Gastrocnemius medialis (tissue), 4 donors: ENCODE results near the gene CYP39A1. TPM values are rescaled to one million over a fixed set of nuclear protein-coding genes. Genes with fewer than 3 reads are reported as not detected.

Experiments
- ATAC-seq, 2 donors: fragments of 150-250 bp; one replicate each; pipeline ENCODE4 v1.9.1; 2016
- DNase-seq, 2 donors: peaks; one replicate each; pipeline ENCODE4 v3.0.0-alpha.2; 2019
- H3K27ac ChIP-seq, 4 donors: fragments of 200-600 bp; sonication (generic); 1 replicate in 1 of 4; 2 replicates in 3 of 4; pipeline ENCODE4 v1.5.1; 2016 to 2018; ENCODE audit warnings: mild to moderate bottlenecking in 2 of 4, moderate library complexity in 1 of 4
- H3K27me3 ChIP-seq, 3 donors: fragments of 200-600 bp; sonication (generic) in 2 of 3; 1 replicate in 1 of 3; 2 replicates in 2 of 3; pipeline versions ENCODE4 v1.5.1 to v1.6.0; 2016 to 2019; ENCODE audit warnings: mild to moderate bottlenecking in 1 of 3, moderate library complexity in 1 of 3
- H3K36me3 ChIP-seq, 2 donors: fragments of 200-600 bp; sonication (generic) in 1 of 2; one replicate each; pipeline ENCODE4 v1.5.1; 2017 to 2018
- H3K4me1 ChIP-seq, 2 donors: fragments of 200-600 bp; sonication (generic) in 1 of 2; one replicate each; pipeline ENCODE4 v1.5.1; 2016 to 2017; ENCODE audit warnings: mild to moderate bottlenecking in 2 of 2
- H3K4me3 ChIP-seq, 4 donors: fragments of 200-600 bp; sonication (generic) in 3 of 4; 1 replicate in 1 of 4; 2 replicates in 3 of 4; pipeline ENCODE4 v1.5.1; 2016 to 2019; ENCODE audit warnings: mild to moderate bottlenecking in 2 of 4
- H3K9me3 ChIP-seq, 3 donors: fragments of 200-600 bp; sonication (generic) in 2 of 3; 1 replicate in 1 of 3; 2 replicates in 2 of 3; pipeline ENCODE4 v1.5.1; 2016 to 2019
- POLR2A ChIP-seq, 2 donors: fragments of 450-650 bp; IDR thresholded peaks; one replicate each; pipeline ENCODE4 v1.6.1; 2017; ENCODE audit warnings: antibody characterized with exemption in 2 of 2, mild to moderate bottlenecking in 2 of 2, moderate library complexity in 2 of 2
- in situ Hi-C, 4 donors: fragments of 200-750 bp; cut with MboI; loops; one replicate each; pipeline versions ENCODE4 v1.15.0 to v1.8.0; 2017; ENCODE audit warnings: low sequenced_read_pairs in 4 of 4
- intact Hi-C: fragments of 100-400 bp; cut with DNase I; formaldehyde crosslinking; loops from one replicate; pipeline ENCODE4 v1.15.1; 2023; ENCODE audit warnings: low total_unique reads
- total RNA-seq, 4 donors: library from RNA; depleted of rRNA; stranded (reverse); fragments of >200 nt; gene quantifications; one replicate each; pipeline versions ENCODE4 v1.1.0 to v1.2.3, GENCODE V29; 2016
- TF ChIP-seq, protein P1 (sequence below), 5 experiments: fragments of 450-650 bp in 3 of 5; fragments of 200-600 bp in 2 of 5; sonication (generic) in 2 of 5; IDR thresholded peaks in 4 of 5; conservative IDR thresholded peaks in 1 of 5; 1 replicate in 4 of 5; 2 replicates in 1 of 5; pipeline ENCODE4 v1.5.1; 2016 to 2019; ENCODE audit warnings: antibody characterized with exemption in 5 of 5, mild to moderate bottlenecking in 3 of 5, moderate library complexity in 3 of 5

Gene CYP39A1
- total RNA-seq, 4 donors from 2014 or later = 0.24 to 3.8 (median 1.0) TPM

DNA sequence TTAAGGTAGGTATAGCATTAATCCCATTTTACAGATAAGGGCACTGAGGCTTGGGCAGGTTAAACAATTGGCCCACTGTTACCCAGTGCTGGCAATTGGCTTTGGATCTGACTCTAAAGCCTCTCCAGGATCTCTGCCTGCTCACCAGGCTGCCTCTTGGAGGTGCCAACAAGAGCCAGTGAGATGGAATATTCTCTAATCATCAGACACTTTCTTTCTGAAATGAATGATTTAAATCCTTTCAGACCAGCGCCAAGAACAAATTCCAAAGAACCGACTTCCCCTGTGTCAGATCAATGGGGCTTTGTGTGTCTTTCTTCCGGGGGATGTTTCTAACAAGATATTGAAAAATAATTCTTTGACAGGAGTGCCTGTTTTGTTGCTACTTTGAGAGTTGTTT, 23.6 kb downstream of the CYP39A1 start:
- ATAC-seq = no peak
- intact Hi-C loops (loop anchor here (10.0 kb wide), 1 partner anchor 134 kb away; the partner anchor contains the start of gene RCAN2), in situ Hi-C loops (loop anchor here in 3 of 4 donors (5.0 to 25.0 kb wide), 4 partner anchors 204 to 567 kb away; no protein-coding TSS in a partner anchor)
- no peak overlapping the region for H3K4me3 ChIP-seq
- no peaks in the 10 kb centered on the region for H3K9me3 ChIP-seq
- H3K36me3 ChIP-seq = no peaks in the 10 kb centered on the region
- H3K4me1 ChIP-seq = peaks cover 6% of the 10 kb centered on the region in 2 donors
- no peaks in the 10 kb centered on the region for H3K27me3 ChIP-seq
- H3K27ac ChIP-seq = no peak overlapping the region
- TF ChIP-seq POLR2A (IDR thresholded peaks at IDR 0.05) = no peak
- TF ChIP-seq, protein P1, sequence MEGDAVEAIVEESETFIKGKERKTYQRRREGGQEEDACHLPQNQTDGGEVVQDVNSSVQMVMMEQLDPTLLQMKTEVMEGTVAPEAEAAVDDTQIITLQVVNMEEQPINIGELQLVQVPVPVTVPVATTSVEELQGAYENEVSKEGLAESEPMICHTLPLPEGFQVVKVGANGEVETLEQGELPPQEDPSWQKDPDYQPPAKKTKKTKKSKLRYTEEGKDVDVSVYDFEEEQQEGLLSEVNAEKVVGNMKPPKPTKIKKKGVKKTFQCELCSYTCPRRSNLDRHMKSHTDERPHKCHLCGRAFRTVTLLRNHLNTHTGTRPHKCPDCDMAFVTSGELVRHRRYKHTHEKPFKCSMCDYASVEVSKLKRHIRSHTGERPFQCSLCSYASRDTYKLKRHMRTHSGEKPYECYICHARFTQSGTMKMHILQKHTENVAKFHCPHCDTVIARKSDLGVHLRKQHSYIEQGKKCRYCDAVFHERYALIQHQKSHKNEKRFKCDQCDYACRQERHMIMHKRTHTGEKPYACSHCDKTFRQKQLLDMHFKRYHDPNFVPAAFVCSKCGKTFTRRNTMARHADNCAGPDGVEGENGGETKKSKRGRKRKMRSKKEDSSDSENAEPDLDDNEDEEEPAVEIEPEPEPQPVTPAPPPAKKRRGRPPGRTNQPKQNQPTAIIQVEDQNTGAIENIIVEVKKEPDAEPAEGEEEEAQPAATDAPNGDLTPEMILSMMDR (IDR thresholded peaks at IDR 0.05 in 4 of 5, conservative IDR thresholded peaks at IDR 0.05 in 1 of 5) = no peak
- no peak for DNase-seq

DNA sequence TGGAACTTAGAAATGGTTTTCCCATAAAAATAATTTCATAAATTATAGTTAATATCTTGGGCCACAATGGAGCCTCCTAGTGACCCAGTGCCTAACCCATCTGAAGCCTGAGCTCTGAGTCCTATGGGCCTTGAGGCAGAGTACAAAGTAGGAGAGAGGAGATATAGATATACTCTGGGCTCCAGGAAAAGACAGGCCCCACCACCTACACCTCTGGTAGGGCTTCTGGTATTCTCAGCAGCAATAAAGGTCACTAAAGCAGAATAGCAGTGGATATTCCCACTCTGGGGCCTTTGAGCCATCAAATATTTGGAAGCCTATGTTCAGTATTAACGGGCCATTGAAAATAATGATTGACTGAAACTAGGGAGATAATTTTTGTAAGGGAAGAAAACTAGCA, 24.1 kb downstream of the CYP39A1 start:
- no peak for ATAC-seq

DNA sequence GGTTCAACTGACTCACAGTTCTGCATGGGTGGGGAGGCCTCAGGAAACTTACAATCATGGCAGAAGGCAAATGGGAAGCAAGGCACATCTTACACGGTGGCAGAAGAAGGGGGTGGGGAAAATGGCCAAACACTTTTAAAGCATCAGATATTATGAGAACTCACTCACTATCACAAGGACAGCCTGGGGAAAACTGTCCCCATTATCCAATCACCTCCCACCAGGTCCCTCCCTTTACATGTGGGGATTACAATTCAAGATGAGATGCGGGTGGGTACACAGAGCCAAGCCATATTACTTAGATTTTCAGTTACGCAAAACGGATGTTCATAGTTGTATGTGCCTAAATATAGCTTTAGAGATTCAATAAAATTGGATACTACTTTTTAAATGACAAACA, 25.6 kb downstream of the CYP39A1 start:
- in situ Hi-C loops = loop anchor here in 3 of 4 donors (5.0 to 25.0 kb wide), 4 partner anchors 202 to 565 kb away; no protein-coding TSS in a partner anchor
- Histone ChIP-seq H3K4me1 (peaks cover 6% of the 10 kb centered on the region in 2 donors), H3K27ac (no peak overlapping the region), H3K9me3 (no peaks in the 10 kb centered on the region), H3K36me3 (no peaks in the 10 kb centered on the region), H3K27me3 (no peaks in the 10 kb centered on the region), H3K4me3 (no peak overlapping the region)
- intact Hi-C loops = loop anchor here (1.0 to 10.0 kb wide), 4 partner anchors 132 to 536 kb away; partner anchors contain the start of gene RCAN2
- TF ChIP-seq, protein P1 (IDR thresholded peaks at IDR 0.05 in 4 of 5, conservative IDR thresholded peaks at IDR 0.05 in 1 of 5) = no peak
- no peak for DNase-seq
- ATAC-seq = no peak

More for the DNA sequence above, 24.1 kb downstream of the CYP39A1 start:
- Histone ChIP-seq H3K36me3 (no peaks in the 10 kb centered on the region), H3K4me1 (peaks cover 6% of the 10 kb centered on the region in 2 donors), H3K9me3 (no peaks in the 10 kb centered on the region), H3K4me3 (no peak overlapping the region), H3K27me3 (no peaks in the 10 kb centered on the region), H3K27ac (no peak overlapping the region)
- no peak for TF ChIP-seq POLR2A (IDR thresholded peaks at IDR 0.05)
- TF ChIP-seq, protein P1 (IDR thresholded peaks at IDR 0.05 in 4 of 5, conservative IDR thresholded peaks at IDR 0.05 in 1 of 5) = no peak
- intact Hi-C loops = loop anchor here (10.0 kb wide), 1 partner anchor 134 kb away; the partner anchor contains the start of gene RCAN2
- in situ Hi-C loops = loop anchor here in 3 of 4 donors (5.0 to 25.0 kb wide), 4 partner anchors 204 to 566 kb away; no protein-coding TSS in a partner anchor
- no peak for DNase-seq

DNA sequence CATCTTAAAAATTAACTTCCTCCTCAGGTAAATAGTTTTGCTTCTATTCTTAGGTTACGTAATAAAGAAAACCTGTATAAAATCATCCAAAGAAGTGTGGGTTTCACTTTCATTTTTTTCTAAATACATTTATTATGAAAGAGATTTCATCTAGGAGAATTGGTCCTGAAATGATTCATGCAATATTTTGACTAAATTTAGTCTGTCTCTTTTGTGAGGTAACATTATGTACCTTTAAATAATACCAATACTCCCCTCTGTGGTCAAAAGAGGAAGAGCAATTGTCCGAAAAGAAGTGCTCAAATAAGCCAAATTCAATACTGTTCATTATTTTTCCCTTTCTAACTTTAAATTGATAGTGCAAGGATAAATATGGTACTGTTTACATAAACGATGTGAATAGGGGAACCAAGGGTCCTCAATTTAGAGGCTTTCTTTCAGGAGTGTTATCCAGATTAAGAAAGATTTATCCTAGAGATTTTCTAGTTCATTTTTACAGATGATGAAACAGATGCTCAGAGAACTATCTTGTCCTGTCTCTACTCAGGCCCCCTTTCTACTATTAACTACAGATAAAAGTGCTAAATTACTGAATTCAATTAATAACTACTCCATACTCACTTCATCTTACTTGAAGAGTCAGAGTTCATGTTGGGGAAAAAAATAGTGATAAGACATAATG, 26.2 kb downstream of the CYP39A1 start:
- in situ Hi-C loops = loop anchor here in 3 of 4 donors (5.0 to 25.0 kb wide), 4 partner anchors 202 to 564 kb away; no protein-coding TSS in a partner anchor
- ATAC-seq = peak; percentile 62 to 73
- H3K36me3 ChIP-seq = no peaks in the 10 kb centered on the region

More for the DNA sequence above, 26.2 kb downstream of the CYP39A1 start:
- Histone ChIP-seq H3K27me3 (no peaks in the 10 kb centered on the region), H3K9me3 (no peaks in the 10 kb centered on the region), H3K4me1 (peaks cover 6% of the 10 kb centered on the region in 2 donors), H3K4me3 (no peak overlapping the region), H3K27ac (no peak overlapping the region)
- DNase-seq = no peak
- intact Hi-C loops = loop anchor here (1.0 to 10.0 kb wide), 4 partner anchors 132 to 536 kb away; partner anchors contain the start of gene RCAN2
- TF ChIP-seq POLR2A (IDR thresholded peaks at IDR 0.05) = no peak
- TF ChIP-seq, protein P1 (IDR thresholded peaks at IDR 0.05 in 4 of 5, conservative IDR thresholded peaks at IDR 0.05 in 1 of 5) = peak; percentile 53 to 75 (median 63)
